B cell (primary cell): ENCODE measurements around the gene ZDHHC14.

Experiments
- EZH2 ChIP-seq: IDR thresholded peaks from 2 replicates; pipeline ENCODE4 v1.6.1; 2012; ENCODE audit warnings: borderline replicate concordance, low read depth, mild to moderate bottlenecking, moderate library complexity, low read length; ENCODE audit not compliant: insufficient read depth, poor library complexity, severe bottlenecking
- TF ChIP-seq, protein P1 (sequence below): fragments of 200-600 bp; IDR thresholded peaks from one replicate; pipeline ENCODE4 v1.8.0; 2022; ENCODE audit warnings: antibody characterized with exemption, mild to moderate bottlenecking

GRCh38 chr6:157641837-157642236 is 260.8 kb downstream of the ZDHHC14 start:
- TF ChIP-seq, protein P1, sequence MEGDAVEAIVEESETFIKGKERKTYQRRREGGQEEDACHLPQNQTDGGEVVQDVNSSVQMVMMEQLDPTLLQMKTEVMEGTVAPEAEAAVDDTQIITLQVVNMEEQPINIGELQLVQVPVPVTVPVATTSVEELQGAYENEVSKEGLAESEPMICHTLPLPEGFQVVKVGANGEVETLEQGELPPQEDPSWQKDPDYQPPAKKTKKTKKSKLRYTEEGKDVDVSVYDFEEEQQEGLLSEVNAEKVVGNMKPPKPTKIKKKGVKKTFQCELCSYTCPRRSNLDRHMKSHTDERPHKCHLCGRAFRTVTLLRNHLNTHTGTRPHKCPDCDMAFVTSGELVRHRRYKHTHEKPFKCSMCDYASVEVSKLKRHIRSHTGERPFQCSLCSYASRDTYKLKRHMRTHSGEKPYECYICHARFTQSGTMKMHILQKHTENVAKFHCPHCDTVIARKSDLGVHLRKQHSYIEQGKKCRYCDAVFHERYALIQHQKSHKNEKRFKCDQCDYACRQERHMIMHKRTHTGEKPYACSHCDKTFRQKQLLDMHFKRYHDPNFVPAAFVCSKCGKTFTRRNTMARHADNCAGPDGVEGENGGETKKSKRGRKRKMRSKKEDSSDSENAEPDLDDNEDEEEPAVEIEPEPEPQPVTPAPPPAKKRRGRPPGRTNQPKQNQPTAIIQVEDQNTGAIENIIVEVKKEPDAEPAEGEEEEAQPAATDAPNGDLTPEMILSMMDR = no peak
- no peak for TF ChIP-seq EZH2
